GM19455 (cell line): ENCODE measurements around the gene RPS6KC1.
A peak's percentile ranks its signal among the peaks of the same experiment; 100 is the strongest.
"Not testable (repeated sequence)": the region's sequence is repeated elsewhere in the genome, so short reads cannot be mapped to it uniquely, and the experiment has no call there.

Experiments
- ATAC-seq: cut with Tn5 transposase; IDR thresholded peaks from one replicate; pipeline ENCODE4 v1.9.1; 2021; ENCODE audit not compliant: unreplicated experiment

Gene RPS6KC1

DNA sequence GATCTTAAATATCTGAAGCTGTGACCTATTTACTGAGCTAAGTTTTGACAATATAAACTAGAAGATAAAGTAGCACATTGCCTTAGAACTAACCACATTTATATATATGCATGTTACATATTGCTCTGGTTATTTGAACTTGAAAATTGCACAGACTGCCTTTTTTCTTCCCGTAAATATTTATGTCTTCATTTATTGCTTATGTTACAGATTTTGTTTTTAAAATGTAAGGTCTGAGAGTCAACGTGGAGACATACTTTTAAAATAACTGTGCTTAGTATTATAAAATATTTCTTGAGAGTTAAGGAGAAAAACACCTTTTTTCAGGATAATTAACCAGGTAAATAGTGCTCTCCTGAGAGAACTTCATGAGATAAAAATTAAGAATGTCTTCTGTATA is 3.1 kb downstream of the RPS6KC1 start:
- ATAC-seq, result no peak

DNA sequence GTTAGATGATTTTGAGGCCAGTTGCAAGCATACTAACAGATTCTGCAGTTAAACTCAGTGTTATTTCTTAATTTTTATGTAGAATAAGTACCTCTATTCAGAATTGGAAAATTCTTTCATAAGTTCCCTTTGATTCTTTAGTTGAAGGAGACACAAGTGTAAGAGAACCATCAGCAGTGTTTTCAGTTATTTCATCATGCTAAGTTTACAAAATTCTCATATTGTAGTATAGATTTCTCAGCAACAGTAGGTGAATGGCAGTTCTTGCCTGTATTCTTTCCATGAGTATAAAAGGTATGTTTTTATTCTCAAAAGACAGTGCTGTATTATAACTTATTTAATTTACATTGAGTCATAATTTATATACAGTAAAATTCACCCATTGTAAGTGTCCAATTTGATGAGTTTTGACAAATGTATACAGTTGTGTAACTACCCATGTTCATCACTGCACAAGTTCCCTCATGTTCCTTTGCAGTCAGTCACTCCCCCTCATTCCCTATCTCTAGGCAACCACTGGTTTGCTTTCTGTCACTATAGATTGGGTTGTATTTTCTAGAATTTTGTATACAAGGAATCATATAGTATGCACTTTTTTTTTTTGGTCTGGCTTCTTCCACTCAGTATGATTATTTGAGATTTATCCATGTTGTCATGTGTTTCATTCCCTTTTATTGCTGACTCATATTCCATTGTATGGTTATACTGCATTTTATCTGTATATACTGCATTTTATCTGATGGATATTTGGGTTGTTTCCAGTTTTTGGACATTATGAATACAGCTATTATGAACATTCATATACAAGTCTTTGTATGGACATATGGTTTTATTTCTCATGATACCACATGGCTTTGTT is 3.9 kb downstream of the RPS6KC1 start:
- no peak for ATAC-seq

DNA sequence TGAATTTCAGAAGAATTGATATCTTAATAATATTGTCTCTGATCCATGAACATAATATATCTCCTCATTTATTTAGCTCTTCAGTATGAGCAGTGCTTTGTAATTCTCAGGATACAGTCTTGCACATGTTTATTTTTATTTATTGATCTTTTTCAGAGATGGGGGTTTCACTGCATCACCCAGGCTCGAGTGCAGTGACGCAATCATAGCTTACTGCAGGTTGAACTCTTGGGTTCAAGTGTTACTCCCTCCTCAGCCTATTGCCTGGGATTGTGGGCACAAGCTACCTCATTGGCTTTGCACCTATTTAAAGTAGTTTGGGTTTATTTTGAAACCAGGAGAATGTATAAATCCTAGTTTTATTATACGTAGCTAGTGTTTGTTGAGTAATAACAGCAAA is 4.7 kb downstream of the RPS6KC1 start:
- ATAC-seq, result no peak

DNA sequence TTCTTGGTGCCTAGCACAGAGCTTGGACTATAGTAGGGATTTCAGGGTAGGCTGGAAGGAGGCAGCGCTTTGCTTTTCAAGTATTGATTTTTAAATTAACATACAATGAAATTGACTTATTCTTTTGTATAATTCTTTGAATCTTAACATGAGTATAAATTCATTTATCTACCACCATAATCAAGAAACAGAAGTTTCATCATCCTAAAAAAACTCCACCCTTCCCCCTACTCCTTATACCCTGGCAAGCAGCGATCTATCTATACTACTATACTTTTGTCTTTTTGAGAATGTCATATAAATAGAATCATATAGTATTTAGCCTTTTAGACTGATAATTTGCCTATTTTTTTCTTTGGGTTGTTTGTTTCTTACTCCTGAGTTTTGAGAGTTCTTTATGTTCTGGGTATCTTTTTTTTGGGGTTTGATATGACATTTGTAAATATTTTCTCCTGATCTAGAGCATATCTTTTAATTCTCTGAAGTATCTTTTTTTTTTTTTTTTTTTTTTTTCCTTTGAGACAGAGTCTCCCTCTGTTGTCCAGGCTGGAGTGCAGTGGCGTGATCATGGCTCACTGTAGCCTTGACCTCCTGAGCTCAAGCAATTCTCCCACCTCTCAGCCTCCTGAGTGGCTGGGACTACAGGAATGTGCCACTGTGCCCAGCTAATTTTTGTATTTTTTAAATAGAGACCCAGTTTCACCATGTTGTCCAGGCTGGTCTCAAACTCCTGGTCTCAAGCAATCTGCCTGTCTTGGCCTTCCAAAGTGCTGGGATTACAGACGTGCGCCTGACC is 6.4 kb downstream of the RPS6KC1 start:
- no peak for ATAC-seq

DNA sequence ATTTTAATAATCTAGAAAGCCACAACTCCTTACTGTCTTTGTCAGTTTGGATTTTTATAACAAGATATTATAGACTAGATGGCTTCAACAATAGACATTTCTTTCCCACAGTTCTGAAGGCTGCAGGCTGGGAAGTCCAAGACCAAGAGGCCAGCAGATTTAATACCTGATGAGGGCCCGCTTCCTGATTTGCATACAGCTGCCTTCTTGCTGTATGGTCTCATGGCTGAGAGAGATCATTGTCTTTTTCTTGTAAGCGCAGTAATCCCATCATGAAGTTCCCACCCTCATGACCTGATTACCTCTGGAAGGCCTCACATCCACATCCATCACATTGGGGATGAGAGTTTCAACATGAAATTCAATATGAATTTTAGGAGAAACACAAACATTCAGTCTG is 9.8 kb downstream of the RPS6KC1 start:
- ATAC-seq, result no peak

DNA sequence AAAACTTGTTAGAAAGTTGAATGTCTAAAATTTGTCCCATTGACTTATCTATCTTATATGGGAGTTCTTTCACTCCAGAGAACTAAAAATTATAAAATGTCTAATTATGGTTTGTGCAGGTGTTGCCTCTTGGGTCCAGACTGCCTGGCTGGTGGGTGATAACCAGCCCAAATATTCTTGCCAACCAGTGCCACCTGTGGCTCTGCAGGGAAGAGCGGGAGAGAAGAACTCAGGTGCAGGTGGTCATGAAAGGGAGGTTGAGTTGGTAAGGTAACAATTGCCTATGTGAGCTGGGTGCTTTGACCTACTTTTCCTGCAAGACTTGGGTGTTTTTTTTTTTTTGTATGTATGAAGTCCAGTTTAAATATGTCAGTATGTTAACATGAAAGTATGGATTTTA is 10.2 kb downstream of the RPS6KC1 start:
- ATAC-seq, result no peak

DNA sequence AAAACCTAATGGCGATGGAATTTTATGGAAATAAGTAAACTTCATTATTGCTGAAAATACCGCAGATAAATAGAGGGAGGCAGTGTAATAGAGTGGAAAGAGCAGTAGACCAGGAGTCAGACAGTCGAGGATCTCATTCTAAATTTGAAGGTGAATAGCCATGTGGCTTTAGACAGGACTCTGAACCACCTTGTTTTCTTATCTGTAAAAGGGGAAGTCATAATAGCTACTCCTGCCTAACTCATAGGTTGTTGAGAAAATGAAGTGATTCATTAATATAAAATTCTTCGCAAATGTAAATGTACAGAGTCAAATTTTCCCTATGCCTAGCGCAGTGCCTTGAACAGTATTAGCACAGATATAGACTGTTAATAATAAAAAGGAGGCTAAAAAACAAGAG is 14.8 kb downstream of the RPS6KC1 start:
- no peak for ATAC-seq

DNA sequence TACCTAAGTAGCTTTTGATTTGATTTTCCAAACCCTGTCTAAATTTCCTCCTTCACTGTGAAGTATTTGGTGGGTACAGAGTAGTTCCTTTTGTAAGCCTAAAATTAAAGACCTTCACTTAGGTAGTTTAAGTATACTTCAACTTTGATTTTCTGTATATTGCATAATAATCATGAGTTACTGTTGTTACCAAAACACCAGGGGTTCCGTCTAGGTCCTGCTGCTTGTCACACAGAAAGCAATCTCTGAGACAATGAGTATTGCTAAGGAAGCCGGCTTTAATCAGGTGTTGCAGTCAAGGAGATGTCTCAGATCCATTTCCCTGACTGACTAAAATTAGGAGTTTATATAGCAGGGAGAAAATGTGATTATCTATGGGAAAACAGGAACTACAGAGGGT is 15.3 kb downstream of the RPS6KC1 start:
- ATAC-seq, result no peak

DNA sequence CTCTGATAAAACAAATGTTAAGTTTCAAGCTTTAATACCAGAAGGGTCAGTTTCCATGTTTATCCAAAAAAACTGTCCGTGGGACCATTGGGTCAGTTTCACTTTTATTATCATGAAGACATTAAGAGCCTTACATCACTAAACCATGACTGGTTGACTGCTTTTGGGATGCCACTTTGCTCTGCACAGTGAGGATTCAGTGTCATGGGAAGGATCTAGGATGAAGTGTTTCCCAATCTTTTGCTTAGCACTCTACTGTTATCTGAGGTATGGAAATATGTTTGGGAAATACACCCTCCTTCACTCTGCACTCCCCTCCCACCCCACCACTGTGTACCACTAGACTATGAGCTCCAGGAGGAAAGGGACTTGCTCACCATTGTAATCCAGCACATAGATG is 16.3 kb downstream of the RPS6KC1 start:
- no peak for ATAC-seq

DNA sequence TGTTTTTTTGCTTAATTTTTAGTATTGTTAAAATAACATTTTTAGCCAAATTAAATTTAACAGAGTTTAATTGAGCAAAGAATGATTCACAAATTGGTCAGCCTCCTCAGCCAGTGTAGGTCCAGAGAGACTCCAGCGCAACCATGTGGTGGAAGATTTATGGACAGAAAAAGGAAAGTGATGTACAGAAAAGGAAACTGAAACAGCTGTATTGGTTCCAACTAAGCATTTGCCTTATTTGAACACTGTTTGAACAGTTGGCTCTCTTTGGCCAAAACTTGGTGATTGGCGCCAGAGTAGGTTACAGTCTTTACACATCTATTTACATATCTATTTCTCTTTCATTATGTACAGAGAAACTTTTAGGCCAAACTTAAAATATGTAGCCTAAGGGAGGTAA is 19.4 kb downstream of the RPS6KC1 start:
- peak; percentile 90 for ATAC-seq

DNA sequence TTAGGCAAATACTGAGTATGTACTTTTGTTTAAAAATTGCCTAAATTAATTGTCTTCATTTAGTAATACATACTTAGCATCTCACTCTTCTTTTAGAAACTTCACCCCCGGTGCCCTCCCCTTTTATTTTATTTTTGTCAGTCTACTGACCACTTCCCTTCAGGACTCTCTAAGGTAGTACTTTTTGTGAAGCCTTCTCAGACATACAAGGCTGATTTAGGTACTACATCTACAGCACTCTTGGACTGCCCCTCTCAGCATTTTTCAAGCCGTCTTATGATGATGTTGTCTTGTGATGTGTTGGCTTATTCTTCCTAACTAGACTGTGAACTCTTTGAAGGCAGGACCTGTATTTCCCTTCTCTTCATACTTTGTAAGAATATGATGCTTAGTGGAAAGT is 24.7 kb downstream of the RPS6KC1 start:
- peak; percentile 84 for ATAC-seq

DNA sequence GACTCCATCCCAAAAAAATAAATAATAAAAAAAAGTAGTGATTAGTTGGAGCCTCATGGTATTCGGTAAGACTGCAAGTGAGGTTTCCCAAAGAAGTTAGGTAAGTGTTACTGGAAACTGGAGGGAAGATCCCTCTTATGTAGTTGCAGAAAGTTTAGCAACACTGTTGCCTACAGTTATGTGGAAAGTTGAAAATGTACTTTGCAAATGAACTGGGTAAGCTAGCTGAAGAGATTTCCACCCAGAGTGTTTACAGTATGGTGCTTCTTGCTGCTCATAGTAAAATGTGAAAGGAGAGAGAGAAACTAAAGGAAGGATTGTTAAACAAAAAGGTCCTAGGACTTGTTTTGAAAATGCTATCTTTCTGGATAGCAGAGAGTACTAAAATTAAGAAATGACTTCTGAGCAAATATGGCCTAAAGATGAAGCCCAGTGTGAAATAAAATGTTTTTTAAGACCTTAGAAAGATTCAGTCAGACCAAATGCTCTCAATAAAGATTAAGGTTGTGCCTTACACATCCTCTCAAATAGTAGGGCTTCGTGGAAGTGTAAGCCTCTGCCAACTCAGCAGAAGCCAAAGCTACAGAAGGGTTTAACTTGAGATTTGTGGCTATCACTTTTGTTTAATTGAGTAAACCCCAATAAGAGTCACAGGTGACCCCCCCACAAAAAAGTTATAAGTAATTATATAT is 31.5 kb downstream of the RPS6KC1 start:
- ATAC-seq, result no peak

DNA sequence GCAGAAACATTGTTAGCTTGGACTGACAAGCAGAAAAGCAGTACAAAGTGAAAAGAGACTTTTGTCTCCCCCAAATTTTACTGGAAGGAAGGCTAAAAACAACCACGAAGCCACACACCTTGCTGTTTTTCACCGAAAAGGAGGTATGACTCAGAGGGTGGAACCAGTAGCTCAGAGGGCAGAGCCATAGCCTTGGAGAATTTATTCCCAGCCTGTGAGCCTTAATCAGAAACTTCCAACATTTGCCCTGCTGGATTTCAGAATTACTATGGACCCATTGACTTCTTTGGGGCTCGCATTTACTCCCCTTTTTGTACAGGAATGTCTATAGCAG is 32.0 kb downstream of the RPS6KC1 start:
- no peak for ATAC-seq

DNA sequence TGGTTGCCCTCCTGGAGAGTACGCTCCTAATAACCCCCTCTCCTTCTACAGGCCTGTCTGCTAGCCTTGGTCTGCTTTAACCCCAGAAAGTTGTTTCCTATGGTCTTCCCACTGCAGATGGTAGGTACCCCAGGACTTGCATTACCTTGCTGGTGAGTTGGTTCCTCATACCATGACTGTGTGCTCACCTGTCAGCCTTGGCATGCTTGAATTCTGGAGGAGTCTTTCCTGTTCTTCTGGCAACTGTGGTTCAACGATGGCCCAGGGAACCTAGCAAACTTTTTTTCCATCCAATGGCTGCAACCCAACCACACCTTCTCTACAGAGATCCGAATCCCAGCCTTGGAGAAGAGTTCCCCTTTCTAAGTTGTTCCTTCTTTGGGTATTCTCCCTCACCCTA is 36.9 kb downstream of the RPS6KC1 start:
- ATAC-seq, result no peak

DNA sequence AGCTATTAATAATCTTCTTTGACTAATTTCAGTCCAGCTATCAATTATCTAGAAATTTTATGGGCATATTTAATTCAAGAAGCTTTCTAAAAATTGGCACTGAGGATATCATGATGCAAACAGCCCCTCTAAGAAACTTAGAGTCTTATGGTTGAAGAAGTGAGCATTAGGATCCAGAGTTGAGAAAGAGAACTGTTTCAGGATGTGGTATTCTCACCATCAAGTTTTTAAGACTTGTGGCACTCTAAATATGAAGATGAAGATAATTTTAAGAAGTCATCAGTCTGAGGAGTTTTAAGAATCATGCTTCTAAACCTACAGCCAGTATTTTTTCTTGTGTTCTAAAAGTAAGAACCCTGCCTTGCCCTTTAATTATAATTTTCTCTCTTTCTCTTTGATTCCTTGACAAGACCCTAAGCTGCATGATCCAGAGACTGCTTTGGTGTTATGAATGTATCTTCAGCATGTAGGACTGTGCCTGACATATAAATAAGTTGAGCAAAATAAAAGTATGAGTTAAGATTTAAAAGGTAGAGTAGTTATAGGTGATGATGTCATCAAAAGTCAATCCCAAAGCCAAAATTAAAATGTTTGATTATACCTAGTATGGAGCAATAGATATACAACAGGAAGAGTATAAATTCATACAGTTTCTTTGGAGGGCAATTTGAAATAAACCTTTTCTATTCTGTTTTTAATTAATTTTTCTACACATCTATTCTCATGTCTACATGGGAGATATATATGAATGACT is 39.1 kb downstream of the RPS6KC1 start:
- ATAC-seq, result no peak

DNA sequence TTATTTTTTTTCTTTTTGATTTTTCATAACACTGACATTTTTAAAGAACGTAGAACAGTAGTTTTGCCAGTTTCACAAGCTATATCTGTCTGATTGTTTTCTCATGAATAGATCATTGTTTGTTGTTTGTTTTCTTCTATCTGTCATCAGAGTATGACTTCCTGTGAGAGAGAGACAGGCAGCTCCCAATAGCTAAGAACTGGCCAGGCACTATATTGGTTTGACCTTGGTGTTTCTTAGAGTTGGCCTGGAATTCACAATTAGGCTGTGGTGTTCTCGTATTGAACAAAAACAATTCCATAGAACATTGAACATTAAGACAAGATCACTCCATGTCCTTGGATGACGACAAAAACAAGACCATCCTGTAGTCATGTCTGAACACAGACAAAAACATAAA is 43.4 kb downstream of the RPS6KC1 start:
- ATAC-seq, result no peak

DNA sequence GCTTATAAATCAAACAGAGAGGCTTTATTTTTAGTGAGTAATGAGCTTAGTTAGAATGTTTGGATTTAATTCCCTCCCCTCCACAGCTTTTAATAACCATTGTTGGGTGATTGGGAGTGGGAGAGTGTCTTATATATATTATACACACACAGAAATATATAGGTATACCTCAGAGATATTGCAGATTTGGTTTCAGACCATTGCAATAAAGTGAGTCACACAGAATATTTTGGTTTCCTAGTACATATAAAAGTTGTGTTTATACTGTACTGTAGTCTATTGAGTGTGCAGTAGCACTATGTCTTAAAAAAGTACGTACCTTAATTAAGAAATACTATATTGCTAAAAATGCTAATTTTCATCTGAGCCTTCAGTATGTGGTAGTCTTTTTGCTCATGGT is 44.4 kb downstream of the RPS6KC1 start:
- no peak for ATAC-seq

DNA sequence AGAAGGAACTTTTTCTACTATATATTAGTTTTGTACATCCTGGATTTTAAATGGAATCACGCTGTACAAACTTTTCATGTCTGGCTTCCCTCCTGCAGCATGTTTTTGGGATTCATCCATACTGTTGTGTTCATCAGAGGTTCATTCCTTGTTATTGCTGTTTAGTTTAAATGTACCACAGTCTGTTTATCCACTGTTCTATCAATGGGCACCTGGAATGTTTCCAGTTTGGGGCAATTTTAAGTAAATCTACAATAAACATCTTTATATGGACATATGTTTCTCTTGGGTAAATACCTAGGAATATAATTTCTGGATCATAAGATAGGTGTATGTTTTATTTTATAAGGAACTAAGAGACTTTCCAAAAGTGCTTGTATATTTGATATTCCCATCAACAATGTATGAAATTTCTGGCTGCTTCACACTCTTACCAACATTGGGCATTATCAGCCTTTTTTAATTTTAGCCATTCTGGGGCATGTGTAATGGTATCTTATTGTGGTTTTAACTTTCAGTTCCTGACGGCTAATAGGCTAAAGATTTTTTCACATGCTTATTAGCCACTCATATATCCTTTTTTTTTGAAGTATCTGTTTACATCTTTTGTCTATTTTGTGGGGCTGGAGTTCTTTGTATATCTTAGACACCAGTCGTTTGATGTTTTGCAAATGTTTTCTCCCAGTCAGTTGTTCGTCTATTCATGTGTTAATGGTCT is 48.8 kb downstream of the RPS6KC1 start:
- ATAC-seq, result no peak

DNA sequence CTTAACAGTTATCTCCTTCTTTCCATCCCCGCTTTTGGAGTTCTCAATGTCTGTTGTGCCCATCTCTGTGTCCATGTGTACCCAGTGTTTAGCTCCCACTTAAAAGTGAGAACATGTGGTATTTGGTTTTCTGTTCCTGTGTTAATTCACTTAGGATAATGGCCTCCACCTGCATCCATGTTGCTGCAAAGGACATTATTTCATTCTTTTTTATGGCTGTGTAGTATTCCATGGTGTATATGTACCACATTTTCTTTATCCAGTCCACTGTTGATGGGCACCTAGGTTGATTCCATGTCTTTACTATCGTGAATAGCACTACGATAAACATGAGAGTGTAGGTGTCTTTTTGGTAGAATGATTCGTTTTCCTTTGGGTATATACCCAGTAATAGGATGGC is 49.5 kb downstream of the RPS6KC1 start:
- ATAC-seq, result not testable (repeated sequence)
